ENCODE results near the gene PPIA. TPM values are rescaled to one million over a fixed set of nuclear protein-coding genes. Genes with fewer than 3 reads are reported as not detected.

Gene PPIA
- total RNA-seq, 1 experiment from 2014 or later = 2,409 TPM

DNA sequence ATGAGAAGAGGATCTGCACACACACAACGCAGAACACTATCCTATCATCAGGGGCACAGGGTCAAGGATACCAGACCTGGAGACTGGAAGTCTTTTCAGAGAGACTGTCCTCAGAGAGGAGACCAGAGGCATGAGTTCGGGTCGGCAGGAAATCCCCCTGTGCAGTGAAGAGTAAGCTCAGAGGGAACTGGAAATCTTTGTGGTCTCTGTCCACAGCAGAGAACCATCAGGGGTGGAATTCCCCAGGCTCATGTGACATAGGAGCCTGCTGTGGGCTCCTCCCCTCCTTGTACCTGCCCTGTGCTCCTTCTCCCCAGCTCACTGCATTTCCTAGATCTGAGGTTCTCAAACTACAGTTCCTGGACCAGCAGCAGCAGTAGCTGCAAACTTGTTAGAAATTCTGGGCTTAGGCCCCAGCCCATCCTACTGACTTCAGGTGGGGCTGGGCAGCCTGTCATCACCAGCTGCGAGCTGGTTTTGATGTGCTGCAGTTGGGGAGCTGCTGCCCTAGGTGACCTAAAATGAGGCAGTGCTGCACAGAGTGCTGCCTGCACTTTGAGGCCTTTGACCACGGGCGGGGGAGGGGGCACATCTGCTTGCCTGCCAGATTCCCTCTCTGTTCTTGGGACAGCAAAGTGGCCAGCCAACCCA is 45.4 kb upstream of the PPIA start:
- H2AK5ac ChIP-seq (ENCODE audit: insufficient read length, low read length) = no peak overlapping the region
- no peaks in the 10 kb centered on the region for H3K9me3 ChIP-seq (ENCODE audit: control insufficient read depth, low read depth, low read length)
- H3K27me3 ChIP-seq (ENCODE audit: insufficient read depth, low read length) = no peaks in the 10 kb centered on the region
- no peak overlapping the region for H2BK12ac ChIP-seq (ENCODE audit: insufficient read length, low read depth, low read length)
- H3K4me1 ChIP-seq (ENCODE audit: insufficient read depth, low read length) = peaks cover 4% of the 10 kb centered on the region; the same call in 1 of the 2 replicates
- H3K4me1 Mint-ChIP-seq = peaks cover 24 to 25% of the 10 kb centered on the region in 2 experiments
- no peak overlapping the region for H3K9ac ChIP-seq (ENCODE audit: extremely low read depth, insufficient read length, low read length)
- no peaks in the 10 kb centered on the region for H3K27me3 Mint-ChIP-seq (ENCODE audit: low read depth)
- no peak overlapping the region; the same call in 1 of the 2 replicates for H3K14ac ChIP-seq (ENCODE audit: insufficient read depth, low read length)
- no peaks in the 10 kb centered on the region for H4K20me1 ChIP-seq (ENCODE audit: control insufficient read depth, insufficient read depth, insufficient read length)
- H3K4me3 Mint-ChIP-seq = peak overlapping the region; percentile 74 to 88; a peak in 4 of 5 replicates
- H3K18ac ChIP-seq (ENCODE audit: insufficient read length, low read depth, low read length) = no peak overlapping the region
- H3K4me2 ChIP-seq (ENCODE audit: insufficient read depth, insufficient read length, low read length) = no peak overlapping the region
- H3K79me2 ChIP-seq (ENCODE audit: insufficient read depth, low read length) = peaks cover 2% of the 10 kb centered on the region; the same call in 1 of the 2 replicates
- no peaks in the 10 kb centered on the region for H3K9me3 Mint-ChIP-seq
- no peak overlapping the region for H3K27ac ChIP-seq (ENCODE audit: insufficient read length, low read depth, low read length)
- no peak overlapping the region for H3K4ac ChIP-seq (ENCODE audit: low read depth, low read length)
- peak overlapping the region in 1 of 3 experiments; percentile 61; a peak in 1 of 7 replicates for H3K27ac Mint-ChIP-seq
- DNase-seq = no peak
- H3K56ac ChIP-seq (ENCODE audit: insufficient read length, low read depth, low read length) = no peak overlapping the region
- no peak overlapping the region for H4K5ac ChIP-seq (ENCODE audit: insufficient read length, low read depth, low read length)
- H3K36me3 Mint-ChIP-seq (ENCODE audit: insufficient read depth in 1 of 3, low read depth in 3 of 3) = peaks cover 12 to 19% (median 15%) of the 10 kb centered on the region in 3 experiments; a peak in 6 of 7 replicates
- no peak overlapping the region for H4K91ac ChIP-seq (ENCODE audit: insufficient read length, low read depth, low read length)
- H4K8ac ChIP-seq (replicated peaks; ENCODE audit: insufficient read length, low read depth, low read length) = no peak overlapping the region
- peaks cover 6% of the 10 kb centered on the region for H3K79me1 ChIP-seq (ENCODE audit: insufficient read depth, low read depth, low read length, poor library complexity, severe bottlenecking)
- TF ChIP-seq, protein P1, sequence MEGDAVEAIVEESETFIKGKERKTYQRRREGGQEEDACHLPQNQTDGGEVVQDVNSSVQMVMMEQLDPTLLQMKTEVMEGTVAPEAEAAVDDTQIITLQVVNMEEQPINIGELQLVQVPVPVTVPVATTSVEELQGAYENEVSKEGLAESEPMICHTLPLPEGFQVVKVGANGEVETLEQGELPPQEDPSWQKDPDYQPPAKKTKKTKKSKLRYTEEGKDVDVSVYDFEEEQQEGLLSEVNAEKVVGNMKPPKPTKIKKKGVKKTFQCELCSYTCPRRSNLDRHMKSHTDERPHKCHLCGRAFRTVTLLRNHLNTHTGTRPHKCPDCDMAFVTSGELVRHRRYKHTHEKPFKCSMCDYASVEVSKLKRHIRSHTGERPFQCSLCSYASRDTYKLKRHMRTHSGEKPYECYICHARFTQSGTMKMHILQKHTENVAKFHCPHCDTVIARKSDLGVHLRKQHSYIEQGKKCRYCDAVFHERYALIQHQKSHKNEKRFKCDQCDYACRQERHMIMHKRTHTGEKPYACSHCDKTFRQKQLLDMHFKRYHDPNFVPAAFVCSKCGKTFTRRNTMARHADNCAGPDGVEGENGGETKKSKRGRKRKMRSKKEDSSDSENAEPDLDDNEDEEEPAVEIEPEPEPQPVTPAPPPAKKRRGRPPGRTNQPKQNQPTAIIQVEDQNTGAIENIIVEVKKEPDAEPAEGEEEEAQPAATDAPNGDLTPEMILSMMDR (conservative IDR thresholded peaks at IDR 0.05) = no peak
- WGBS (ENCODE audit: extremely low coverage, insufficient read length, low lambda C conversion rate) = no CpG with 5 or more reads among the region's 6 CpGs
- no peak overlapping the region for H2BK15ac ChIP-seq (ENCODE audit: low read depth, low read length)
- no peak overlapping the region for H2BK120ac ChIP-seq (ENCODE audit: low read depth, low read length, poor library complexity, severe bottlenecking)
- H2AFZ ChIP-seq (ENCODE audit: low read length) = no peak overlapping the region
- no peak overlapping the region for H2BK20ac ChIP-seq (ENCODE audit: low read depth, low read length, poor library complexity, severe bottlenecking)
- peaks cover 8% of the 10 kb centered on the region for H3K23me2 ChIP-seq (ENCODE audit: insufficient read length, low read depth, low read length, poor library complexity, severe bottlenecking)
- no peak overlapping the region for H2BK5ac ChIP-seq (ENCODE audit: insufficient read length, low read length)
- H3T11ph ChIP-seq (ENCODE audit: low read length) = no peak overlapping the region
- no peak overlapping the region for H3K23ac ChIP-seq (ENCODE audit: insufficient read length, low read depth, low read length)

Data from H9 (cell line).